ENCODE data around the gene SLIT3. TPM values are rescaled to one million over a fixed set of nuclear protein-coding genes. Genes with fewer than 3 reads are reported as not detected.
A peak's percentile ranks its signal among the peaks of the same experiment; 100 is the strongest.

Gene SLIT3
- total RNA-seq, 1 experiment from 2014 or later: 0.10 TPM

- TF ChIP-seq MAX (IDR thresholded peaks at IDR 0.05): no peak
- no peak for TF ChIP-seq ZNF274 (IDR thresholded peaks at IDR 0.05; ENCODE audit: low read depth, low read length)
- TF ChIP-seq RAD21 (IDR thresholded peaks at IDR 0.05; ENCODE audit: low read depth): no peak
- TF ChIP-seq SIN3A (IDR thresholded peaks at IDR 0.05; ENCODE audit: low read depth): no peak
- TF ChIP-seq POLR2AphosphoS5 (IDR thresholded peaks at IDR 0.05; ENCODE audit: low read depth, low read length): no peak
- TF ChIP-seq EZH2 (IDR thresholded peaks at IDR 0.05): no peak
Measured at GRCh38 chr5:169013846-169014245, 287.1 kb downstream of the SLIT3 start (continued).

GRCh38 chr5:169013208-169013728 is 287.7 kb downstream of the SLIT3 start:
- no TSS peak for BruUV-seq (replicated peaks)
- Histone ChIP-seq H3K9me2 (ENCODE audit: insufficient read depth) (no peaks in the 10 kb centered on the region), H3K79me2 (ENCODE audit: insufficient read depth, low read length) (no peaks in the 10 kb centered on the region), H3K4me2 (ENCODE audit: low read length) (peak overlapping the region; percentile 22; the same call in 1 of the 2 replicates), H3K27me3 (ENCODE audit: insufficient read depth, low read length) (peaks cover 29% of the 10 kb centered on the region; the same call in 1 of the 2 replicates), H2AFZ (ENCODE audit: low read depth, low read length, poor library complexity, severe bottlenecking) (no peak overlapping the region), H3K9me3 (ENCODE audit: control insufficient read depth in 1 of 2, insufficient read depth in 1 of 2, low read depth in 1 of 2, low read length in 2 of 2) (no peaks in the 10 kb centered on the region), H4K20me1 (ENCODE audit: insufficient read depth) (no peaks in the 10 kb centered on the region), H3K27ac (ENCODE audit: low read depth, low read length) (no peak overlapping the region), H3K9ac (ENCODE audit: low read length) (no peak overlapping the region), H3K4me1 (ENCODE audit: control insufficient read depth in 1 of 2, insufficient read depth in 2 of 2, low read length in 2 of 2) (peaks cover 8 to 20% of the 10 kb centered on the region in 2 experiments; a peak in 3 of 4 replicates), H3K36me3 (ENCODE audit: control insufficient read depth in 1 of 2, insufficient read depth in 2 of 2, low read length in 2 of 2) (no peaks in the 10 kb centered on the region), H3K4me3 (replicated peaks in 1 of 2; ENCODE audit: low read depth in 1 of 2, low read length in 2 of 2) (no peak overlapping the region)
- no peak for TF ChIP-seq CEBPB (IDR thresholded peaks at IDR 0.05; ENCODE audit: low read depth)
- no peak for TF ChIP-seq EGR1 (IDR thresholded peaks at IDR 0.05; ENCODE audit: low read depth)
- no peak for TF ChIP-seq POLR2A (IDR thresholded peaks at IDR 0.05; ENCODE audit: borderline replicate concordance, extremely low read depth, insufficient read depth, insufficient read length)
- TF ChIP-seq EZH2phosphoT487 (IDR thresholded peaks at IDR 0.05; ENCODE audit: borderline replicate concordance): no peak
- TF ChIP-seq TCF7L2 (IDR thresholded peaks at IDR 0.05; ENCODE audit: borderline replicate concordance, extremely low read depth, insufficient read depth, insufficient read length): no peak
- TF ChIP-seq EZH2 (IDR thresholded peaks at IDR 0.05): no peak
- no peak for TF ChIP-seq MAX (IDR thresholded peaks at IDR 0.05)
- no peak for TF ChIP-seq ATF3 (IDR thresholded peaks at IDR 0.05)
- no peak for TF ChIP-seq SRF (IDR thresholded peaks at IDR 0.05; ENCODE audit: low read depth)
- TF ChIP-seq SP1 (IDR thresholded peaks at IDR 0.05; ENCODE audit: low read depth): no peak
- TF ChIP-seq SIN3A (IDR thresholded peaks at IDR 0.05; ENCODE audit: low read depth): no peak
- no peak for TF ChIP-seq YY1 (IDR thresholded peaks at IDR 0.05; ENCODE audit: extremely low read depth, insufficient replicate concordance, low read depth, low read length)
- TF ChIP-seq JUND (IDR thresholded peaks at IDR 0.05): no peak
- TF ChIP-seq FOSL1 (IDR thresholded peaks at IDR 0.05; ENCODE audit: low read depth): no peak
- TF ChIP-seq ELF1 (IDR thresholded peaks at IDR 0.05; ENCODE audit: borderline replicate concordance, low read depth): no peak
- no peak for TF ChIP-seq RAD21 (IDR thresholded peaks at IDR 0.05; ENCODE audit: low read depth)
- ChIA-PET CTCF (no interaction called here), POLR2A (no interaction called here), RAD21 (ENCODE audit: low non-redundant PET in 1 of 2, low total read pairs in 2 of 2, uncharacterized antibody in 2 of 2, unreplicated experiment in 2 of 2) (no interaction called here)
- DNase-seq (ENCODE audit: low read depth, low spot score) (no peak), ATAC-seq (no peak)
- intact Hi-C loops (cut with micrococcal nuclease): no loop called here

Measured in HCT116 (cell line).